Calu3 (cell line): ENCODE measurements around the gene C6orf136. TPM values are rescaled to one million over a fixed set of nuclear protein-coding genes. Genes with fewer than 3 reads are reported as not detected.

Experiments
- BruUV-seq: library from RNA; stranded (reverse); fragments of 400-500 nt; replicated peaks from 2 replicates; lab custom pipeline; 2021; lab: Mats Ljungman, UMichigan
- CTCF ChIA-PET: fragments of 300-600 bp; sonication (Branson Sonifier 250); formaldehyde crosslinking; loops from one replicate; lab custom pipeline; 2022; ENCODE audit warnings: antibody characterized with exemption; lab: Charles Lee
- DNase-seq: peaks from one replicate; pipeline ENCODE4 v3.0.0; 2022
- H3K27ac Mint-ChIP-seq: one replicate; pipeline ENCODE4 v1.8.0; 2022; ENCODE audit warnings: mixed read lengths; ENCODE audit not compliant: unreplicated experiment
- H3K27me3 Mint-ChIP-seq: one replicate; pipeline ENCODE4 v1.8.0; 2022; ENCODE audit warnings: mixed read lengths; ENCODE audit not compliant: unreplicated experiment
- H3K36me3 Mint-ChIP-seq: one replicate; pipeline ENCODE4 v1.8.0; 2022; ENCODE audit warnings: mild to moderate bottlenecking, moderate library complexity, mixed read lengths; ENCODE audit not compliant: insufficient read depth, unreplicated experiment
- H3K4me1 Mint-ChIP-seq: one replicate; pipeline ENCODE4 v1.8.0; 2022; ENCODE audit warnings: mild to moderate bottlenecking, low read depth, mixed read lengths; ENCODE audit not compliant: unreplicated experiment
- H3K4me3 Mint-ChIP-seq: one replicate; pipeline ENCODE4 v1.8.0; 2022; ENCODE audit warnings: mild to moderate bottlenecking, low read depth, moderate library complexity, mixed read lengths; ENCODE audit not compliant: unreplicated experiment
- H3K9me3 Mint-ChIP-seq: one replicate; pipeline ENCODE4 v1.8.0; 2022; ENCODE audit warnings: low read depth, mixed read lengths; ENCODE audit not compliant: unreplicated experiment
- CTCF ChIP-seq: fragments of 200-600 bp; IDR thresholded peaks from one replicate; pipeline ENCODE4 v1.8.0; 2022; ENCODE audit warnings: antibody characterized with exemption; ENCODE audit not compliant: unreplicated experiment
- intact Hi-C: fragments of 100-400 bp; cut with micrococcal nuclease; formaldehyde crosslinking; loops from one replicate; pipeline ENCODE4 v1.10.0; 2022; ENCODE audit not compliant: unreplicated experiment
- total RNA-seq: library from RNA; stranded (reverse); gene quantifications from 2 replicates; pipeline ENCODE4 v1.2.3, GENCODE V29; 2022

Gene C6orf136
- total RNA-seq, 1 experiment from 2014 or later = 32.4 TPM

GRCh38 chr6:30687659-30688431, 40.9 kb downstream of the C6orf136 start:
- intact Hi-C loops = no loop called here
- TF ChIP-seq CTCF = no peak
- Mint-ChIP-seq H3K27me3 (no peaks in the 10 kb centered on the region), H3K9me3 (no peaks in the 10 kb centered on the region), H3K36me3 (peaks cover 62% of the 10 kb centered on the region), H3K4me3 (peak overlapping the region; percentile 78), H3K4me1 (peaks cover 86% of the 10 kb centered on the region), H3K27ac (peak overlapping the region; percentile 62)
- BruUV-seq = TSS peak; percentile 70
- CTCF ChIA-PET = interaction anchor here (0.6 to 2.8 kb wide), 4 partner anchors 9 to 41 kb away, joined by 3 to 7 read pairs (median 6); no protein-coding TSS in a partner anchor
- DNase-seq = peak; percentile 39

- Mint-ChIP-seq H3K27me3 (no peaks in the 10 kb centered on the region), H3K27ac (no peak overlapping the region), H3K4me1 (peaks cover 79% of the 10 kb centered on the region), H3K4me3 (peak overlapping the region; percentile 78), H3K36me3 (peaks cover 56% of the 10 kb centered on the region), H3K9me3 (no peaks in the 10 kb centered on the region)
- DNase-seq = no peak
- no peak for TF ChIP-seq CTCF
- no TSS peak for BruUV-seq
- CTCF ChIA-PET = interaction anchor here (2.8 kb wide), 1 partner anchor 9 kb away, joined by 7 read pairs; no protein-coding TSS in a partner anchor
- intact Hi-C loops = no loop called here
These were observed 41.6 kb downstream of the C6orf136 start for GRCh38 chr6:30688569-30688968.

GRCh38 chr6:30689022-30689865, 42.3 kb downstream of the C6orf136 start:
- intact Hi-C loops = no loop called here
- no peaks in the 10 kb centered on the region for H3K9me3 Mint-ChIP-seq
- no peak for TF ChIP-seq CTCF
- no peak overlapping the region for H3K4me3 Mint-ChIP-seq
- no peaks in the 10 kb centered on the region for H3K27me3 Mint-ChIP-seq
- H3K27ac Mint-ChIP-seq = no peak overlapping the region
- no peak for DNase-seq
- CTCF ChIA-PET = interaction anchor here (2.8 kb wide), 1 partner anchor 10 kb away, joined by 7 read pairs; no protein-coding TSS in a partner anchor
- H3K36me3 Mint-ChIP-seq = peaks cover 56% of the 10 kb centered on the region
- peaks cover 72% of the 10 kb centered on the region for H3K4me1 Mint-ChIP-seq
- BruUV-seq = no TSS peak

- H3K4me1 Mint-ChIP-seq = peaks cover 69% of the 10 kb centered on the region
- peak overlapping the region; percentile 19 for H3K27ac Mint-ChIP-seq
- H3K9me3 Mint-ChIP-seq = no peaks in the 10 kb centered on the region
- BruUV-seq = no TSS peak
- peaks cover 55% of the 10 kb centered on the region for H3K36me3 Mint-ChIP-seq
- H3K27me3 Mint-ChIP-seq = no peaks in the 10 kb centered on the region
- DNase-seq = no peak
- intact Hi-C loops = no loop called here
- CTCF ChIA-PET = interaction anchor here (1.2 kb wide), 1 partner anchor 11 kb away, joined by 3 read pairs; no protein-coding TSS in a partner anchor
- no peak for TF ChIP-seq CTCF
- H3K4me3 Mint-ChIP-seq = peak overlapping the region; percentile 74
These were observed 43.1 kb downstream of the C6orf136 start for GRCh38 chr6:30689985-30690384.
